ENCODE measurements around the gene ZNF213. TPM values are rescaled to one million over a fixed set of nuclear protein-coding genes. Genes with fewer than 3 reads are reported as not detected.

Gene ZNF213
- total RNA-seq, 6 experiments from 2014 or later: 1.3 to 4.4 (median 1.7) TPM

- peak; percentile 8 to 31 (median 19) for ATAC-seq
- H3K4me1 ChIP-seq: peaks cover 0 to 5% (median 2%) of the 10 kb centered on the region in 4 donors
- peak overlapping the region; percentile 44 to 57 (median 54) for H3K4me3 ChIP-seq
- TF ChIP-seq POLR2A (IDR thresholded peaks at IDR 0.05) (no peak), CTCF (IDR thresholded peaks at IDR 0.05) (peak in 3 of 4 donors; percentile 16 to 33 (median 23))
- H3K36me3 ChIP-seq: no peaks in the 10 kb centered on the region
- intact Hi-C loops (cut with DNase I): no loop called here
- DNase-seq: peak in 2 of 3 donors; percentile 65 to 66
- H3K27ac ChIP-seq: peak overlapping the region in 2 of 3 donors; percentile 66 to 76
- WGBS (ENCODE audit: insufficient coverage, low coverage, low lambda C conversion rate, missing lambda C conversion rate): 20% methylated on average over 17 of the region's 41 CpGs
- no peaks in the 10 kb centered on the region for H3K27me3 ChIP-seq
- no peaks in the 10 kb centered on the region for H3K9me3 ChIP-seq
These were observed 15.0 kb downstream of the ZNF213 start for GRCh38 chr16:3149630-3150345.

GRCh38 chr16:3150346-3151218 lies 15.8 kb downstream of the ZNF213 start:
- Histone ChIP-seq H3K9me3 (no peaks in the 10 kb centered on the region), H3K27ac (peak overlapping the region in 2 of 3 donors; percentile 66 to 76), H3K4me1 (peaks cover 0 to 5% (median 2%) of the 10 kb centered on the region in 4 donors), H3K27me3 (no peaks in the 10 kb centered on the region), H3K36me3 (no peaks in the 10 kb centered on the region), H3K4me3 (peak overlapping the region; percentile 44 to 57 (median 54))
- WGBS (ENCODE audit: insufficient coverage, low coverage, low lambda C conversion rate, missing lambda C conversion rate): 3% methylated on average over 15 of the region's 62 CpGs
- DNase-seq (peak; percentile 94 to 95 (median 95)), ATAC-seq (peak; percentile 88 to 95 (median 92))
- TF ChIP-seq POLR2A (IDR thresholded peaks at IDR 0.05) (peak; percentile 15), CTCF (IDR thresholded peaks at IDR 0.05) (no peak)
- intact Hi-C loops (cut with DNase I): no loop called here

- intact Hi-C loops (cut with DNase I): no loop called here
- no peaks in the 10 kb centered on the region for H3K27me3 ChIP-seq
- no peak for TF ChIP-seq CTCF (IDR thresholded peaks at IDR 0.05)
- no peak for TF ChIP-seq POLR2A (IDR thresholded peaks at IDR 0.05)
- no peaks in the 10 kb centered on the region for H3K36me3 ChIP-seq
- H3K4me1 ChIP-seq: peaks cover 0 to 5% (median 2%) of the 10 kb centered on the region in 4 donors
- H3K27ac ChIP-seq: no peak overlapping the region
- DNase-seq: no peak
- H3K9me3 ChIP-seq: no peaks in the 10 kb centered on the region
- peak overlapping the region; percentile 4 to 23 (median 7) for H3K4me3 ChIP-seq
- 6% methylated on average over 15 of the region's 15 CpGs for WGBS (ENCODE audit: insufficient coverage, low coverage, low lambda C conversion rate, missing lambda C conversion rate)
- no peak for ATAC-seq
These were observed 17.1 kb downstream of the ZNF213 start for GRCh38 chr16:3152027-3152276.

DNA sequence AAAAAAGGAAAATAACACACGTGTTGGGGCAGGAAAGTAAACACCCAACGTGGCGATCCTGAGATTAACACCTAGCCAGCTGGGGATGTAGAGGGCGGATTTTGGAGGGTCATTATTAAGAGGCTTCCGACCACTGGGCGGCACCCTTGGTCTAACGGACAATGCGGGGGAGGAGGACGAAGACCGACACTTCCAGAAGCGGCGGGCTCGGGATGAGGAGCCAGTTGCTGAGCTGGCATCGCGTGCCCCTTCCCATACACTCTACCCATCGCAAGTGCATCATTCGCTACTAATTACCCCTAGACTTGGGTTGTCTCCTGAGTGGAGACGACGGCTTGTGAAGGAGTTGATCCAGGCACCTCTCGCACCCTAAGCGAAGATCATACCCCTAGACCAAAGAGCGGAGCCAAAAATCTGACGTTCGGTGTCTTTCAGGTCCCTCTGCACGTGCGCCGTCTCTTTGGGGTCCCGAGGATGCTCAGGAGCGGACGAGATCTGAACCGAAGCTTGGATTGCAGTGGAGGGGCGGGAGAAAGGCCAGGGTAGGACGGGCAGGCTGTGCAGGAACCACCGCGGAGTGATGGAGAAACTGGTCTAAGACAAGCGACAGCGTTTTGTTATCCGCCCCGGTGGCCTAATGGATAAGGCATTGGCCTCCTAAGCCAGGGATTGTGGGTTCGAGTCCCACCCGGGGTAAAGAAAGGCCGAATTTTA lies 17.6 kb downstream of the ZNF213 start:
- Histone ChIP-seq H3K36me3 (no peaks in the 10 kb centered on the region), H3K9me3 (no peaks in the 10 kb centered on the region), H3K4me3 (peak overlapping the region; percentile 4 to 23 (median 7)), H3K27me3 (no peaks in the 10 kb centered on the region), H3K27ac (peak overlapping the region in 1 of 3 donors; percentile 6), H3K4me1 (peaks cover 0 to 5% (median 2%) of the 10 kb centered on the region in 4 donors)
- TF ChIP-seq POLR2A (IDR thresholded peaks at IDR 0.05) (no peak), CTCF (IDR thresholded peaks at IDR 0.05) (peak; percentile 13 to 29 (median 22))
- WGBS (ENCODE audit: insufficient coverage, low coverage, low lambda C conversion rate, missing lambda C conversion rate): 1% methylated on average over 29 of the region's 42 CpGs
- intact Hi-C loops (cut with DNase I): no loop called here
- DNase-seq: peak; percentile 72 to 80 (median 80)
- peak; percentile 30 to 42 (median 38) for ATAC-seq
